ENCODE results near the gene DNMT3A.

- TF ChIP-seq BHLHE40 (IDR thresholded peaks at IDR 0.05; ENCODE audit: borderline replicate concordance) (no peak), SUZ12 (IDR thresholded peaks at IDR 0.05) (no peak), FOXA1 (IDR thresholded peaks at IDR 0.05) (no peak), SP1 (IDR thresholded peaks at IDR 0.05) (no peak), ARNT (IDR thresholded peaks at IDR 0.05) (no peak)
These were observed 90.1 kb downstream of the DNMT3A start for GRCh38 chr2:25251422-25252273.

Measured in HEK293T (cell line).